ENCODE results near the gene ANLN. TPM values are rescaled to one million over a fixed set of nuclear protein-coding genes. Genes with fewer than 3 reads are reported as not detected.

Gene ANLN
- total and polyA plus RNA-seq, 2 experiments from 2014 or later = 8.2 to 31.3 TPM

DNA sequence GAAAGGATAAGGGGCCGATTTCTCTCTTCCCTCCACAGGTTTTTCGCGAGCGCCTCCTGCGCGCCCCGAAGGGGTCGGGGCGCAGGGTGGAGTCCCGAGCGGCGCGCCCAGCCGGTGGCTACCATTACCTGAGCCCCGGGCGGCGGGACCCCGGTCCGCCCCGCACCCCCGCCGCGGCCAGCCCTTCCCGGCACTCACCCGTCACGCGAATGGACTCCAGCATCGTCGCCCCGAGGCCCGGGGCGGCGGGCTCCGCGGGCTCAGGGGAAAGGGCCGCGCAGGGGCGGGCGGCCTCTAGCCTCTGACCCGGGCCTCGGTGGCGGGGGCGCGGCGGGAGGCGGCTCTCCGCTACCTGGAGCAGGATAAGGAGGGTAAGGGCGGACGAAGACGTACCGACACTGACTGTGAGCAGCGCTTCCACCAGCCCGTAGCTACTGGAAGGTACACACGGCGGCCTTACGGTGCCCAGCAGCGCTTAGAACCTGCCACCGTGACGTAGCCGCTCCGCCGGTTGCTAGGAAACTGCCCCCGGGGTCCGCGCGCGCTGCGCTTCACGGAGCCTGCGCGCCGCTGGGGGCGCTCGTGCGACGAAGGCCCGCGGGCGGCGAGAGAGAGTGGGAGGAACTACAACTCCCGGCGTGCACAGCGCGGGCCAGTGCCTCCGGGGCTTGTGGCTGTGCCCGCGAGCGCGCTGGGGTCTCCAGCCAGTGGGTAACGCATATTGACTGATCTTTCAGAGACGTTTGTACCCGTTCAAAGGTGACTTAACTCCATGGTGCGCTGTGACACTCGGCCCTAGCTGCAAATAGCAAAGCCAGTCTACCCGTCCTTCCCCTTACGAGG is 22.7 kb upstream of the ANLN start:
- H4K20me1 ChIP-seq (ENCODE audit: insufficient read depth, poor library complexity, severe bottlenecking) = no peaks in the 10 kb centered on the region
- H3K4me2 ChIP-seq = peak overlapping the region; percentile 71
- TF ChIP-seq EZH2 (IDR thresholded peaks at IDR 0.05; ENCODE audit: borderline replicate concordance) = no peak
- no peak for TF ChIP-seq EZH2phosphoT487 (IDR thresholded peaks at IDR 0.05; ENCODE audit: low read depth, severe bottlenecking, unreplicated experiment)
- TF ChIP-seq, protein P1, sequence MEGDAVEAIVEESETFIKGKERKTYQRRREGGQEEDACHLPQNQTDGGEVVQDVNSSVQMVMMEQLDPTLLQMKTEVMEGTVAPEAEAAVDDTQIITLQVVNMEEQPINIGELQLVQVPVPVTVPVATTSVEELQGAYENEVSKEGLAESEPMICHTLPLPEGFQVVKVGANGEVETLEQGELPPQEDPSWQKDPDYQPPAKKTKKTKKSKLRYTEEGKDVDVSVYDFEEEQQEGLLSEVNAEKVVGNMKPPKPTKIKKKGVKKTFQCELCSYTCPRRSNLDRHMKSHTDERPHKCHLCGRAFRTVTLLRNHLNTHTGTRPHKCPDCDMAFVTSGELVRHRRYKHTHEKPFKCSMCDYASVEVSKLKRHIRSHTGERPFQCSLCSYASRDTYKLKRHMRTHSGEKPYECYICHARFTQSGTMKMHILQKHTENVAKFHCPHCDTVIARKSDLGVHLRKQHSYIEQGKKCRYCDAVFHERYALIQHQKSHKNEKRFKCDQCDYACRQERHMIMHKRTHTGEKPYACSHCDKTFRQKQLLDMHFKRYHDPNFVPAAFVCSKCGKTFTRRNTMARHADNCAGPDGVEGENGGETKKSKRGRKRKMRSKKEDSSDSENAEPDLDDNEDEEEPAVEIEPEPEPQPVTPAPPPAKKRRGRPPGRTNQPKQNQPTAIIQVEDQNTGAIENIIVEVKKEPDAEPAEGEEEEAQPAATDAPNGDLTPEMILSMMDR (IDR thresholded peaks at IDR 0.05; ENCODE audit: poor library complexity) = peak; percentile 96
- no peaks in the 10 kb centered on the region for H3K27me3 ChIP-seq
- no peaks in the 10 kb centered on the region for H3K9me2 ChIP-seq (replicated peaks; ENCODE audit: insufficient read depth)
- peaks cover 6% of the 10 kb centered on the region for H3K79me2 ChIP-seq
- under 1% methylated on average over 70 of the region's 96 CpGs for WGBS (ENCODE audit: low lambda C conversion rate, missing lambda C conversion rate)
- H3K9me3 ChIP-seq (ENCODE audit: low read depth) = no peaks in the 10 kb centered on the region
- peak overlapping the region; percentile 87 for H3K27ac ChIP-seq
- peak overlapping the region; percentile 89 for H3K4me3 ChIP-seq
- peak overlapping the region; percentile 90 for H2AFZ ChIP-seq
- H3K36me3 ChIP-seq (replicated peaks; ENCODE audit: insufficient read depth, low read depth) = no peaks in the 10 kb centered on the region
- H3K4me1 ChIP-seq (ENCODE audit: insufficient read depth) = no peaks in the 10 kb centered on the region
- peak; percentile 96 for DNase-seq (ENCODE audit: low spot score)

DNA sequence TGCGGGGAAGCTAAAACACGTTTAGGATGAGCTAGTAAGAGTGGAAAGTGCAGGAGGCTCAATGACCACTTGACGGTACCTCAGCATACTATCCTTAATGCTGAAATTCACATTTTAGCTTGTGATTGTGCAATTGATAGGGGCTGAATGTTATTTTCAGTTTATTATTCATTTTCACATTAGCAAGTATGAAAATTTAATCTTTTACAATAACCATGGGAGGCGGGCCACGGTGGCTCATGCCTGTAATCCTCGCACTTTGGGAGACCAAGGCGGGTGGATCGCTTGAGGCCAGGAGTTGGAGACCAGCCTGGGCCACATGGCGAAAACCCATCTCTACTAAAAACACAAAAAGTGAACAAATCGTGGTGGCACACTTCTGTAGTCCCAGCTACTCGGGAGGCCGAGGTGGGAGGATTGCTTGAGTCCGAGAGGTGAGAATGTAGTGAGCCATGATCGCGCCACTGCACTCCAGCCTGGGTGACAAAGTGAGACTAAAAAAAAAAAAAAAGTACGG is 22.0 kb upstream of the ANLN start:
- no peaks in the 10 kb centered on the region for H3K27me3 ChIP-seq
- DNase-seq (ENCODE audit: low spot score) = no peak
- WGBS (ENCODE audit: low lambda C conversion rate, missing lambda C conversion rate) = 74% methylated on average over 16 of the region's 16 CpGs
- no peaks in the 10 kb centered on the region for H4K20me1 ChIP-seq (ENCODE audit: insufficient read depth, poor library complexity, severe bottlenecking)
- no peaks in the 10 kb centered on the region for H3K9me2 ChIP-seq (replicated peaks; ENCODE audit: insufficient read depth)
- H3K36me3 ChIP-seq (replicated peaks; ENCODE audit: insufficient read depth, low read depth) = no peaks in the 10 kb centered on the region
- no peak overlapping the region for H3K27ac ChIP-seq
- H3K79me2 ChIP-seq = peaks cover 6% of the 10 kb centered on the region
- peak overlapping the region; percentile 71 for H3K4me2 ChIP-seq
- H3K9me3 ChIP-seq (ENCODE audit: low read depth) = no peaks in the 10 kb centered on the region
- peak overlapping the region; percentile 89 for H3K4me3 ChIP-seq
- H3K4me1 ChIP-seq (ENCODE audit: insufficient read depth) = no peaks in the 10 kb centered on the region
- TF ChIP-seq EZH2phosphoT487 (IDR thresholded peaks at IDR 0.05; ENCODE audit: low read depth, severe bottlenecking, unreplicated experiment) (no peak), EZH2 (IDR thresholded peaks at IDR 0.05; ENCODE audit: borderline replicate concordance) (no peak)
- TF ChIP-seq, protein P1 (IDR thresholded peaks at IDR 0.05; ENCODE audit: poor library complexity) = no peak
- H2AFZ ChIP-seq = peak overlapping the region; percentile 77

DNA sequence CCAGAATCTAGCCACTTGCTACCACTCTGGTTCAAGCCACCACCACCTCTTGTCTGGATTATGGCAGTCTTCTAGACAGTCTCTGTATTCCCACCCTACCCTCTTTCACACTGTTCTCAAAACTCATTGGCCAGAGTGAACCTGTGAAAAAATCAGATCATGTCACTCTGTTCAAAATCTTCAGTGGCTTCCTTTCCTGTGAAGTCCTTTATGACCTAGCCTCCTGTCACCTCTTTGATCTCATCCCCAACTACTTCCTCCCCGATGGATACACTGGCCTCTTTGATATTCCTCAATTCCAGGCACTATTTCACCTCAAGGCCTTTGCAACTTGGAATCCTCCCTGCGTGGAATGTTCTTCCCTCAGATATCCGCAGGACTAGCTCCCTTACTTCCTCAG is 21.2 kb upstream of the ANLN start:
- no peaks in the 10 kb centered on the region for H3K9me3 ChIP-seq (ENCODE audit: low read depth)
- no peak overlapping the region for H2AFZ ChIP-seq
- H3K79me2 ChIP-seq = peaks cover 6% of the 10 kb centered on the region
- no peak for TF ChIP-seq EZH2phosphoT487 (IDR thresholded peaks at IDR 0.05; ENCODE audit: low read depth, severe bottlenecking, unreplicated experiment)
- TF ChIP-seq, protein P1 (IDR thresholded peaks at IDR 0.05; ENCODE audit: poor library complexity) = no peak
- no peak for TF ChIP-seq EZH2 (IDR thresholded peaks at IDR 0.05; ENCODE audit: borderline replicate concordance)
- no peaks in the 10 kb centered on the region for H3K9me2 ChIP-seq (replicated peaks; ENCODE audit: insufficient read depth)
- H3K4me2 ChIP-seq = no peak overlapping the region
- no peaks in the 10 kb centered on the region for H3K27me3 ChIP-seq
- no peak overlapping the region for H3K4me3 ChIP-seq
- 75% methylated on average over 3 of the region's 3 CpGs for WGBS (ENCODE audit: low lambda C conversion rate, missing lambda C conversion rate)
- no peak for DNase-seq (ENCODE audit: low spot score)
- no peaks in the 10 kb centered on the region for H4K20me1 ChIP-seq (ENCODE audit: insufficient read depth, poor library complexity, severe bottlenecking)
- no peaks in the 10 kb centered on the region for H3K4me1 ChIP-seq (ENCODE audit: insufficient read depth)
- H3K36me3 ChIP-seq (replicated peaks; ENCODE audit: insufficient read depth, low read depth) = no peaks in the 10 kb centered on the region
- H3K27ac ChIP-seq = no peak overlapping the region

Data from hepatocyte (in vitro differentiated cells).